H9 (cell line): ENCODE data around the gene MFN2. TPM values are rescaled to one million over a fixed set of nuclear protein-coding genes. Genes with fewer than 3 reads are reported as not detected.
"Not testable (repeated sequence)": the region's sequence is repeated elsewhere in the genome, so short reads cannot be mapped to it uniquely, and the experiment has no call there.

Experiments used
- DNase-seq: peaks from one replicate; pipeline ENCODE4 v3.0.0-alpha.2; 2017
- H2AFZ ChIP-seq: one replicate; pipeline ENCODE4 v1.6.1; 2013; ENCODE audit warnings: mild to moderate bottlenecking, low read length, control low read depth, moderate library complexity
- H2AK5ac ChIP-seq: 2 replicates; pipeline ENCODE4 v1.6.1; 2013; ENCODE audit warnings: low read length, control low read depth, mixed read lengths; ENCODE audit not compliant: insufficient read length
- H2BK120ac ChIP-seq: one replicate; pipeline ENCODE4 v1.6.1; 2013; ENCODE audit warnings: low read depth, mild to moderate bottlenecking, low read length, control low read depth, inconsistent platforms; ENCODE audit not compliant: poor library complexity, severe bottlenecking
- H2BK12ac ChIP-seq: 2 replicates; pipeline ENCODE4 v1.6.1; 2013; ENCODE audit warnings: low read length, control low read depth, mixed read lengths, low read depth; ENCODE audit not compliant: insufficient read length
- H2BK15ac ChIP-seq: 2 replicates; pipeline ENCODE4 v1.6.1; 2013; ENCODE audit warnings: low read depth, low read length, control low read depth
- H2BK20ac ChIP-seq: one replicate; pipeline ENCODE4 v1.6.1; 2013; ENCODE audit warnings: low read depth, mild to moderate bottlenecking, low read length, control low read depth, inconsistent platforms; ENCODE audit not compliant: poor library complexity, severe bottlenecking
- H2BK5ac ChIP-seq: 2 replicates; pipeline ENCODE4 v1.6.1; 2013; ENCODE audit warnings: low read length, control low read depth, mixed read lengths; ENCODE audit not compliant: insufficient read length
- H3K14ac ChIP-seq: 2 replicates; pipeline ENCODE4 v1.6.1; 2013; ENCODE audit warnings: low read length, control low read depth; ENCODE audit not compliant: insufficient read depth
- H3K18ac ChIP-seq: 2 replicates; pipeline ENCODE4 v1.6.1; 2013; ENCODE audit warnings: low read depth, mild to moderate bottlenecking, mixed read lengths, low read length, control low read depth; ENCODE audit not compliant: insufficient read length
- H3K23ac ChIP-seq: 2 replicates; pipeline ENCODE4 v1.6.1; 2013; ENCODE audit warnings: low read length, control low read depth, mixed read lengths, low read depth; ENCODE audit not compliant: insufficient read length
- H3K23me2 ChIP-seq: 2 replicates; pipeline ENCODE4 v1.6.1; 2013; ENCODE audit warnings: low read depth, mild to moderate bottlenecking, mixed read lengths, low read length, control low read depth; ENCODE audit not compliant: insufficient read length, poor library complexity, severe bottlenecking
- H3K27ac ChIP-seq: 2 replicates; pipeline ENCODE4 v1.5.1; 2013; ENCODE audit warnings: low read length, control low read depth, mixed read lengths, low read depth; ENCODE audit not compliant: insufficient read length
- H3K27me3 ChIP-seq: 2 replicates; pipeline ENCODE4 v1.6.1; 2013; ENCODE audit warnings: low read length, control low read depth, inconsistent platforms; ENCODE audit not compliant: insufficient read depth
- H3K4ac ChIP-seq: 2 replicates; pipeline ENCODE4 v1.6.1; 2013; ENCODE audit warnings: low read depth, mild to moderate bottlenecking, control low read depth, inconsistent platforms, low read length, moderate library complexity
- H3K4me1 ChIP-seq: 2 replicates; pipeline ENCODE4 v1.6.1; 2013; ENCODE audit warnings: low read length, control low read depth, inconsistent platforms; ENCODE audit not compliant: insufficient read depth
- H3K4me2 ChIP-seq: 2 replicates; pipeline ENCODE4 v1.6.1; 2013; ENCODE audit warnings: low read length, control low read depth, mixed read lengths; ENCODE audit not compliant: insufficient read length, insufficient read depth
- H3K56ac ChIP-seq: 2 replicates; pipeline ENCODE4 v1.6.1; 2013; ENCODE audit warnings: low read depth, mild to moderate bottlenecking, mixed read lengths, low read length, control low read depth; ENCODE audit not compliant: insufficient read length
- H3K79me1 ChIP-seq: 2 replicates; pipeline ENCODE4 v1.6.1; 2013; ENCODE audit warnings: low read depth, mild to moderate bottlenecking, moderate library complexity, low read length, control low read depth, inconsistent platforms; ENCODE audit not compliant: insufficient read depth, poor library complexity, severe bottlenecking
- H3K79me2 ChIP-seq: 2 replicates; pipeline ENCODE4 v1.6.1; 2013; ENCODE audit warnings: low read length, control low read depth, inconsistent platforms; ENCODE audit not compliant: insufficient read depth
- H3K9ac ChIP-seq: 2 replicates; pipeline ENCODE4 v1.6.1; 2013; ENCODE audit warnings: low read length, control low read depth, mixed read lengths; ENCODE audit not compliant: insufficient read length; ENCODE audit errors: extremely low read depth
- H3K9me3 ChIP-seq: one replicate; pipeline ENCODE4 v1.6.1; 2013; ENCODE audit warnings: low read depth, low read length, inconsistent platforms; ENCODE audit not compliant: control insufficient read depth
- H3T11ph ChIP-seq: one replicate; pipeline ENCODE4 v1.6.1; 2013; ENCODE audit warnings: mild to moderate bottlenecking, low read length, control low read depth, inconsistent platforms
- H4K20me1 ChIP-seq: one replicate; pipeline ENCODE4 v1.6.1; 2013; ENCODE audit not compliant: control insufficient read depth, insufficient read length, insufficient read depth
- H4K5ac ChIP-seq: 2 replicates; pipeline ENCODE4 v1.6.1; 2013; ENCODE audit warnings: low read depth, mild to moderate bottlenecking, mixed read lengths, low read length, control low read depth; ENCODE audit not compliant: insufficient read length
- H4K8ac ChIP-seq: replicated peaks from 2 replicates; pipeline ENCODE4 v1.6.1; 2013; ENCODE audit warnings: low read length, control low read depth, mixed read lengths, low read depth; ENCODE audit not compliant: insufficient read length
- H4K91ac ChIP-seq: 2 replicates; pipeline ENCODE4 v1.6.1; 2013; ENCODE audit warnings: low read depth, mild to moderate bottlenecking, moderate library complexity, mixed read lengths, low read length, control low read depth; ENCODE audit not compliant: insufficient read length
- H3K27ac Mint-ChIP-seq, 3 experiments: 2 replicates in 2 of 3; 3 replicates in 1 of 3; pipeline ENCODE4 v1.8.0; 2020 to 2021; ENCODE audit warnings: mixed read lengths in 3 of 3, mild to moderate bottlenecking in 1 of 3, moderate library complexity in 1 of 3
- H3K27me3 Mint-ChIP-seq: 2 replicates; pipeline ENCODE4 v1.8.0; 2021; ENCODE audit warnings: low read depth, mild to moderate bottlenecking, moderate library complexity, mixed read lengths
- H3K36me3 Mint-ChIP-seq, 3 experiments: 2 replicates in 2 of 3; 3 replicates in 1 of 3; pipeline ENCODE4 v1.8.0; 2020 to 2021; ENCODE audit warnings: low read depth in 3 of 3, mixed read lengths in 3 of 3; ENCODE audit not compliant: insufficient read depth in 1 of 3
- H3K4me1 Mint-ChIP-seq, 2 experiments: 2 replicates each; pipeline ENCODE4 v1.8.0; 2020; ENCODE audit warnings: mixed read lengths in 2 of 2
- H3K4me3 Mint-ChIP-seq, 2 experiments: 2 replicates in 1 of 2; 3 replicates in 1 of 2; pipeline ENCODE4 v1.8.0; 2020 to 2021; ENCODE audit warnings: mild to moderate bottlenecking in 2 of 2, mixed read lengths in 2 of 2, moderate library complexity in 1 of 2
- H3K9me3 Mint-ChIP-seq, 2 experiments: 2 replicates in 1 of 2; 3 replicates in 1 of 2; pipeline ENCODE4 v1.8.0; 2020; ENCODE audit warnings: mild to moderate bottlenecking in 2 of 2, mixed read lengths in 2 of 2, moderate library complexity in 1 of 2
- WGBS: extraction: QIAGEN DNeasy Blood & Tissue Kit; methylation state at CpG from one replicate; pipeline ENCODE4 v1.1.7; 2013; ENCODE audit warnings: missing lambda C conversion rate, low lambda C conversion rate, mixed read lengths; ENCODE audit not compliant: insufficient read length; ENCODE audit errors: extremely low coverage; 5-methylcytosine and 5-hydroxymethylcytosine counted together
- total RNA-seq: library from RNA; stranded (reverse); gene quantifications from 2 replicates; pipeline ENCODE4 v1.2.1, GENCODE V29; 2021
- TF ChIP-seq, protein P1 (sequence below): fragments of 200-600 bp; sonication (generic); conservative IDR thresholded peaks from 3 replicates; pipeline ENCODE4 v1.8.0; 2021; ENCODE audit warnings: antibody characterized with exemption, mild to moderate bottlenecking

Gene MFN2
- total RNA-seq, 1 experiment from 2014 or later, result 61.4 TPM

DNA sequence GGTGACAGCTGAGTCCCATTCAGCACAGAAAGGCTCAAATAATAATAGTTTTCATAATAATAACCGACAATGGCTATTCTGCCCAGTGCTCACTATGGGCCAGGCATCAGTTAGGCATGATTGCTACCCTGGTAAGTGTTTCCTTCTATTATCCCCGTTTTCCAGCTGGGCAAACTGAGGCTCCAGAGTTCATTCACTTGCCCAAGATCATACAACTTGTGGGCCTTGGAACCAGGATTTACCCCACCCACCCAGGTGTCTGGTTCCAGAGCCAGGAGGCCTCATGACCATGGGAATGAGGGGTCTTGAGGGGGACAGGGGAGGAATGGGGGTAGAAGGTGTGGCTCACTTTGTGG, 45.2 kb upstream of the MFN2 start:
- TF ChIP-seq, protein P1, sequence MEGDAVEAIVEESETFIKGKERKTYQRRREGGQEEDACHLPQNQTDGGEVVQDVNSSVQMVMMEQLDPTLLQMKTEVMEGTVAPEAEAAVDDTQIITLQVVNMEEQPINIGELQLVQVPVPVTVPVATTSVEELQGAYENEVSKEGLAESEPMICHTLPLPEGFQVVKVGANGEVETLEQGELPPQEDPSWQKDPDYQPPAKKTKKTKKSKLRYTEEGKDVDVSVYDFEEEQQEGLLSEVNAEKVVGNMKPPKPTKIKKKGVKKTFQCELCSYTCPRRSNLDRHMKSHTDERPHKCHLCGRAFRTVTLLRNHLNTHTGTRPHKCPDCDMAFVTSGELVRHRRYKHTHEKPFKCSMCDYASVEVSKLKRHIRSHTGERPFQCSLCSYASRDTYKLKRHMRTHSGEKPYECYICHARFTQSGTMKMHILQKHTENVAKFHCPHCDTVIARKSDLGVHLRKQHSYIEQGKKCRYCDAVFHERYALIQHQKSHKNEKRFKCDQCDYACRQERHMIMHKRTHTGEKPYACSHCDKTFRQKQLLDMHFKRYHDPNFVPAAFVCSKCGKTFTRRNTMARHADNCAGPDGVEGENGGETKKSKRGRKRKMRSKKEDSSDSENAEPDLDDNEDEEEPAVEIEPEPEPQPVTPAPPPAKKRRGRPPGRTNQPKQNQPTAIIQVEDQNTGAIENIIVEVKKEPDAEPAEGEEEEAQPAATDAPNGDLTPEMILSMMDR, result no peak
- no CpG with 5 or more reads among the region's 2 CpGs for WGBS
- Histone ChIP-seq H3K27me3 (no peaks in the 10 kb centered on the region), H4K20me1 (no peaks in the 10 kb centered on the region), H3K14ac (peak overlapping the region; percentile 95; the same call in 1 of the 2 replicates), H3K18ac (peak overlapping the region; percentile 85), H2BK12ac (no peak overlapping the region), H3K4me1 (no peaks in the 10 kb centered on the region; the same call in 1 of the 2 replicates), H3K79me2 (no peaks in the 10 kb centered on the region), H2BK120ac (no peak overlapping the region), H3K9me3 (no peaks in the 10 kb centered on the region), H3K23ac (no peak overlapping the region), H2BK20ac (no peak overlapping the region), H3K9ac (peak overlapping the region; percentile 27), H4K8ac (no peak overlapping the region), H4K91ac (no peak overlapping the region), H2BK5ac (no peak overlapping the region), H3K4me2 (peak overlapping the region; percentile 66), H3K27ac (no peak overlapping the region), H3K56ac (no peak overlapping the region), H4K5ac (no peak overlapping the region), H2AK5ac (no peak overlapping the region), H3K79me1 (no peaks in the 10 kb centered on the region), H3K4ac (no peak overlapping the region), H3T11ph (no peak overlapping the region), H2AFZ (no peak overlapping the region), H2BK15ac (no peak overlapping the region), H3K23me2 (peaks cover 9% of the 10 kb centered on the region)
- no peaks in the 10 kb centered on the region; the same call in 1 of the 2 replicates for H3K27me3 Mint-ChIP-seq
- peaks cover 23 to 32% of the 10 kb centered on the region in 2 experiments for H3K4me1 Mint-ChIP-seq
- no peaks in the 10 kb centered on the region; a peak in 1 of 5 replicates for H3K9me3 Mint-ChIP-seq
- H3K27ac Mint-ChIP-seq, result no peak overlapping the region
- no peak for DNase-seq
- peaks cover 0 to 8% (median 0%) of the 10 kb centered on the region in 3 experiments; a peak in 2 of 7 replicates for H3K36me3 Mint-ChIP-seq
- H3K4me3 Mint-ChIP-seq, result peak overlapping the region; percentile 68 to 81

DNA sequence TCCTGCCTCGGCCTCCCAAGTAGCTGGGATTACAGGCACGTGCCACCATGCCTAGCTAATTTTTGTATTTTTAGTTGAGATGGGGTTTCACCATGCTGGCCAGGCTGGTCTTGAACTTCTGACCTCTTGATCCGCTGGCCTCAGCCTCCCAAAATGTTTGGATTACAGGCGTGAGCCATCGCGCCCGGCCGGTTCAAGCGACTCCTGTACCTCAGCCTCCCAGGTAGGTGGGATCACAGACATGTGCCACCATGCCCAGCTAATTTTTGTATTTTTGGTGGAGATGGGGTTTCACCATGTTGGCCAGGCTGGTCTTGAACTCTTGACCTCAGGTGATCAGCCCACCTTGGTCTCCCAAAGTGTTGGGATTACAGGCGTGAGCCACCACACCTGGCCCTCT, 44.5 kb upstream of the MFN2 start:
- H2AK5ac ChIP-seq, H4K20me1 ChIP-seq, H3K79me1 ChIP-seq, H3K14ac ChIP-seq, H3K27ac Mint-ChIP-seq, H3K79me2 ChIP-seq, H3K9me3 ChIP-seq, H3K4ac ChIP-seq, H3K23ac ChIP-seq, DNase-seq, H2BK120ac ChIP-seq, H3K4me1 ChIP-seq, H3K56ac ChIP-seq, H2BK15ac ChIP-seq, H3K23me2 ChIP-seq, H2AFZ ChIP-seq, H3K27me3 ChIP-seq, H3K4me3 Mint-ChIP-seq, H4K5ac ChIP-seq, H2BK5ac ChIP-seq, H3T11ph ChIP-seq, H3K9ac ChIP-seq, H2BK20ac ChIP-seq, H3K18ac ChIP-seq, H4K8ac ChIP-seq, H3K27ac ChIP-seq, H3K4me2 ChIP-seq, H3K9me3 Mint-ChIP-seq, H4K91ac ChIP-seq, H3K27me3 Mint-ChIP-seq, H2BK12ac ChIP-seq: not testable (repeated sequence)
- H3K36me3 Mint-ChIP-seq, result peaks cover 0 to 13% (median 0%) of the 10 kb centered on the region in 3 experiments; a peak in 2 of 7 replicates
- peaks cover 22 to 29% of the 10 kb centered on the region in 2 experiments for H3K4me1 Mint-ChIP-seq
- no CpG with 5 or more reads among the region's 10 CpGs for WGBS
